Kidney epithelial cell (primary cell): ENCODE measurements around the gene PRKCB. TPM values are rescaled to one million over a fixed set of nuclear protein-coding genes. Genes with fewer than 3 reads are reported as not detected.

Experiments
- DNase-seq: peaks from one replicate; pipeline ENCODE4 v3.0.0-alpha.2; 2010; ENCODE audit warnings: low read depth
- H3K27me3 ChIP-seq: 2 replicates; pipeline ENCODE4 v1.6.0; 2011; ENCODE audit warnings: low read length; ENCODE audit not compliant: control insufficient read depth, insufficient read depth
- H3K36me3 ChIP-seq: 2 replicates; pipeline ENCODE4 v1.5.1; 2011; ENCODE audit warnings: low read length; ENCODE audit not compliant: control insufficient read depth, insufficient read depth
- H3K4me3 ChIP-seq: 2 replicates; pipeline ENCODE4 v1.5.1; 2011; ENCODE audit warnings: low read depth, mild to moderate bottlenecking, control low read depth, low read length
- total RNA-seq: library from RNA; depleted of rRNA; stranded (reverse); fragments of >200 nt; gene quantifications from 2 replicates; pipeline ENCODE4 v1.2.3, GENCODE V29; 2015
- TF ChIP-seq, protein P1 (sequence below): IDR thresholded peaks from 2 replicates; pipeline ENCODE4 v1.5.1; 2011; ENCODE audit warnings: mild to moderate bottlenecking, moderate library complexity, low read length, control low read depth, inconsistent platforms; ENCODE audit not compliant: insufficient read depth, poor library complexity, severe bottlenecking

Gene PRKCB
- total RNA-seq, 1 donor from 2014 or later, result 7.1 TPM

GRCh38 chr16:24188751-24189318 is 353.1 kb downstream of the PRKCB start:
- H3K27me3 ChIP-seq, result no peaks in the 10 kb centered on the region
- TF ChIP-seq, protein P1, sequence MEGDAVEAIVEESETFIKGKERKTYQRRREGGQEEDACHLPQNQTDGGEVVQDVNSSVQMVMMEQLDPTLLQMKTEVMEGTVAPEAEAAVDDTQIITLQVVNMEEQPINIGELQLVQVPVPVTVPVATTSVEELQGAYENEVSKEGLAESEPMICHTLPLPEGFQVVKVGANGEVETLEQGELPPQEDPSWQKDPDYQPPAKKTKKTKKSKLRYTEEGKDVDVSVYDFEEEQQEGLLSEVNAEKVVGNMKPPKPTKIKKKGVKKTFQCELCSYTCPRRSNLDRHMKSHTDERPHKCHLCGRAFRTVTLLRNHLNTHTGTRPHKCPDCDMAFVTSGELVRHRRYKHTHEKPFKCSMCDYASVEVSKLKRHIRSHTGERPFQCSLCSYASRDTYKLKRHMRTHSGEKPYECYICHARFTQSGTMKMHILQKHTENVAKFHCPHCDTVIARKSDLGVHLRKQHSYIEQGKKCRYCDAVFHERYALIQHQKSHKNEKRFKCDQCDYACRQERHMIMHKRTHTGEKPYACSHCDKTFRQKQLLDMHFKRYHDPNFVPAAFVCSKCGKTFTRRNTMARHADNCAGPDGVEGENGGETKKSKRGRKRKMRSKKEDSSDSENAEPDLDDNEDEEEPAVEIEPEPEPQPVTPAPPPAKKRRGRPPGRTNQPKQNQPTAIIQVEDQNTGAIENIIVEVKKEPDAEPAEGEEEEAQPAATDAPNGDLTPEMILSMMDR, result no peak
- DNase-seq, result no peak
- H3K36me3 ChIP-seq, result no peaks in the 10 kb centered on the region
- no peak overlapping the region for H3K4me3 ChIP-seq

GRCh38 chr16:24189941-24190340 is 354.2 kb downstream of the PRKCB start:
- TF ChIP-seq, protein P1, result no peak
- no peak overlapping the region for H3K4me3 ChIP-seq
- no peaks in the 10 kb centered on the region for H3K36me3 ChIP-seq
- H3K27me3 ChIP-seq, result no peaks in the 10 kb centered on the region
- DNase-seq, result no peak

DNA sequence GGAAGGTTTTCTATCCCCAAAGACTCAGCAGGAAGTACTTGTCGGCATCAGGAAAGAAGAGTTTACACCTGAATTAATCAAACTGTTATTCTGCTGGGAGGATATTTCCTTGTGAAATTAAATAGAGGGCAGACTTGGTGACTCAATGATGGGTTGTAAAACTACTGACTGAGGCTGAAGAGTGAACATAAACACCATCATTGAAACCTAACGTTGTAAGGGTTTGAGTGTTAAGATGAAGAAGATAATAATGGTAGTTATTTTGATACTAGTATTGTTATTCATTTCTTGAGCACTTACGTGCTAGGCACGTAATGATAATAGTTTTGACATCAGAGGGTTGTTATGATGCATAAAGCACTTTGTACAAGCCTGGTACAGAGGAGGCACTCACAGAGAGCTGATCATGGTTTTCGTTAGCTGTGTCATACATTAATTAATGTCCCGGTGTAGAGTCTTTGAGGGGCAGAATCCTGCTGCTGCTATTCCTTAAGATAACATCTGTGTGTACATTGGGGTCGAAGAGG is 356.2 kb downstream of the PRKCB start:
- no peak overlapping the region for H3K4me3 ChIP-seq
- H3K36me3 ChIP-seq, result no peaks in the 10 kb centered on the region
- no peaks in the 10 kb centered on the region for H3K27me3 ChIP-seq
- no peak for DNase-seq
- TF ChIP-seq, protein P1, result no peak

- no peaks in the 10 kb centered on the region for H3K27me3 ChIP-seq
- TF ChIP-seq, protein P1, result no peak
- H3K36me3 ChIP-seq, result no peaks in the 10 kb centered on the region
- no peak overlapping the region for H3K4me3 ChIP-seq
- DNase-seq, result no peak
Measured at GRCh38 chr16:24195221-24195620, 359.4 kb downstream of the PRKCB start.

- no peaks in the 10 kb centered on the region for H3K36me3 ChIP-seq
- TF ChIP-seq, protein P1, result no peak
- H3K27me3 ChIP-seq, result no peaks in the 10 kb centered on the region
- H3K4me3 ChIP-seq, result no peak overlapping the region
- no peak for DNase-seq
Measured at GRCh38 chr16:24198807-24199533, 363.2 kb downstream of the PRKCB start.
